Neural crest cell (in vitro differentiated cells): Measurements from ENCODE around the gene DIP2A. TPM values are rescaled to one million over a fixed set of nuclear protein-coding genes. Genes with fewer than 3 reads are reported as not detected.

Experiments used
- DNase-seq: peaks from one replicate; pipeline ENCODE4 v3.0.0; 2021; ENCODE audit warnings: low read depth, mixed read lengths, low spot score
- H3K27ac Mint-ChIP-seq: one replicate; pipeline ENCODE4 v1.8.0; 2021; ENCODE audit warnings: mild to moderate bottlenecking, mixed read lengths; ENCODE audit not compliant: unreplicated experiment
- H3K27me3 Mint-ChIP-seq: 2 replicates; pipeline ENCODE4 v1.8.0; 2021; ENCODE audit warnings: low read depth, mild to moderate bottlenecking, mixed read lengths
- H3K36me3 Mint-ChIP-seq: 2 replicates; pipeline ENCODE4 v1.8.0; 2021; ENCODE audit warnings: low read depth, mild to moderate bottlenecking, mixed read lengths
- H3K4me1 Mint-ChIP-seq: 2 replicates; pipeline ENCODE4 v1.8.0; 2021; ENCODE audit warnings: mixed read lengths
- H3K4me3 Mint-ChIP-seq: one replicate; pipeline ENCODE4 v1.8.0; 2021; ENCODE audit warnings: mild to moderate bottlenecking, mixed read lengths
- H3K9me3 Mint-ChIP-seq: 2 replicates; pipeline ENCODE4 v1.8.0; 2021; ENCODE audit warnings: mixed read lengths
- total RNA-seq: library from RNA; stranded (reverse); gene quantifications from 2 replicates; pipeline ENCODE4 v1.2.1, GENCODE V29; 2021
- TF ChIP-seq, protein P1 (sequence below): fragments of 200-600 bp; sonication (generic); conservative IDR thresholded peaks from 2 replicates; pipeline ENCODE4 v1.5.0; 2021; ENCODE audit warnings: antibody characterized with exemption, mild to moderate bottlenecking

The DIP2A gene
- total RNA-seq, 1 donor from 2014 or later = 57.8 TPM

DNA sequence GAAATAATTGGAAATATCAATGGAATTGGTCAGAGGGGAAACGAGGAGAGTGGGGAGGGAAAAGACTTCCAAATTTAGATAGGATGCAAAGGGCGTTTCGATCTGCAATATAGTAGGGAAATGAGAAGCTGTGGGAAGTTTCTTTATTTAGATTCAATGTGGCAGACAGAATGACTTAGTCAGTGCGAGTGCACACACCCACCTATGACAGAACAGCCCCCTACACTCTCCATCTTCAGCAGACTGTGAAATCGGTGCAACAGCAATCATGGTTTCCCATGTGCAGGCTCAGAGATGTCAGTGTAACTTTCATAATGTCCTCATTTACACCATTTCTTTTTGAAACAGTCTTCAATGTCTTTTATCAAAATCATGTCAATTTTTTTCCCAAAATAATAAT is 46.0 kb downstream of the DIP2A start:
- Mint-ChIP-seq H3K4me1 (no peaks in the 10 kb centered on the region), H3K27me3 (no peaks in the 10 kb centered on the region)
- TF ChIP-seq, protein P1, sequence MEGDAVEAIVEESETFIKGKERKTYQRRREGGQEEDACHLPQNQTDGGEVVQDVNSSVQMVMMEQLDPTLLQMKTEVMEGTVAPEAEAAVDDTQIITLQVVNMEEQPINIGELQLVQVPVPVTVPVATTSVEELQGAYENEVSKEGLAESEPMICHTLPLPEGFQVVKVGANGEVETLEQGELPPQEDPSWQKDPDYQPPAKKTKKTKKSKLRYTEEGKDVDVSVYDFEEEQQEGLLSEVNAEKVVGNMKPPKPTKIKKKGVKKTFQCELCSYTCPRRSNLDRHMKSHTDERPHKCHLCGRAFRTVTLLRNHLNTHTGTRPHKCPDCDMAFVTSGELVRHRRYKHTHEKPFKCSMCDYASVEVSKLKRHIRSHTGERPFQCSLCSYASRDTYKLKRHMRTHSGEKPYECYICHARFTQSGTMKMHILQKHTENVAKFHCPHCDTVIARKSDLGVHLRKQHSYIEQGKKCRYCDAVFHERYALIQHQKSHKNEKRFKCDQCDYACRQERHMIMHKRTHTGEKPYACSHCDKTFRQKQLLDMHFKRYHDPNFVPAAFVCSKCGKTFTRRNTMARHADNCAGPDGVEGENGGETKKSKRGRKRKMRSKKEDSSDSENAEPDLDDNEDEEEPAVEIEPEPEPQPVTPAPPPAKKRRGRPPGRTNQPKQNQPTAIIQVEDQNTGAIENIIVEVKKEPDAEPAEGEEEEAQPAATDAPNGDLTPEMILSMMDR = no peak

DNA sequence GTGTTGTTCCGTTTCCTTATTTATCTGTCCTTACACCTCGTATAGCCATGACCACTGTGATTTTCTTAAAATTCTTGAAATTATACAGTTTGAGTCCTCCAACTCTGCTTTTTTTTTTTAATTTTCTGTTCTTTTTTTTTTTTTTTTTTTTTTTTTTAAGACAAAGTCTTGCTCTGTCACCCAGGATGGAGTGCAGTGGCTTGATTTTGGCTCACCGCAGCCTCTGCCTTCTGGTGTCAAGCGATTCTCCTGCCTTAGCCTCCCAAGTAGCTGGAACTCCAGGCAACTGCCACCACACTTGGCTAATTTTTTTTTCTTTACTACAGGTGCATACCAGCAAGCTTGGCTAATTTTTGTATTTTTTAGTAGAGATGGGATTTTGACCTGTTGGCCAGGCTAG is 48.9 kb downstream of the DIP2A start:
- peaks cover 30% of the 10 kb centered on the region for H3K36me3 Mint-ChIP-seq

More for the DNA sequence above, 46.0 kb downstream of the DIP2A start:
- Mint-ChIP-seq H3K9me3 (no peaks in the 10 kb centered on the region), H3K27ac (no peak overlapping the region), H3K36me3 (peaks cover 11% of the 10 kb centered on the region), H3K4me3 (no peak overlapping the region)
- no peak for DNase-seq

GRCh38 chr21:46509741-46510502 is 51.2 kb downstream of the DIP2A start:
- H3K4me3 Mint-ChIP-seq = no peak overlapping the region

More for the DNA sequence above, 48.9 kb downstream of the DIP2A start:
- Mint-ChIP-seq H3K4me3 (no peak overlapping the region), H3K9me3 (no peaks in the 10 kb centered on the region), H3K4me1 (no peaks in the 10 kb centered on the region), H3K27me3 (no peaks in the 10 kb centered on the region), H3K27ac (no peak overlapping the region)
- no peak for DNase-seq
- TF ChIP-seq, protein P1 = no peak

GRCh38 chr21:46515109-46515508 is 56.4 kb downstream of the DIP2A start:
- H3K4me1 Mint-ChIP-seq = no peaks in the 10 kb centered on the region
- peaks cover 3% of the 10 kb centered on the region for H3K9me3 Mint-ChIP-seq

More at GRCh38 chr21:46509741-46510502, 51.2 kb downstream of the DIP2A start:
- DNase-seq = no peak
- no peaks in the 10 kb centered on the region for H3K4me1 Mint-ChIP-seq
- no peaks in the 10 kb centered on the region for H3K9me3 Mint-ChIP-seq
- H3K27ac Mint-ChIP-seq = peak overlapping the region; percentile 19
- TF ChIP-seq, protein P1 = no peak
- H3K36me3 Mint-ChIP-seq = peaks cover 42% of the 10 kb centered on the region
- no peaks in the 10 kb centered on the region for H3K27me3 Mint-ChIP-seq

DNA sequence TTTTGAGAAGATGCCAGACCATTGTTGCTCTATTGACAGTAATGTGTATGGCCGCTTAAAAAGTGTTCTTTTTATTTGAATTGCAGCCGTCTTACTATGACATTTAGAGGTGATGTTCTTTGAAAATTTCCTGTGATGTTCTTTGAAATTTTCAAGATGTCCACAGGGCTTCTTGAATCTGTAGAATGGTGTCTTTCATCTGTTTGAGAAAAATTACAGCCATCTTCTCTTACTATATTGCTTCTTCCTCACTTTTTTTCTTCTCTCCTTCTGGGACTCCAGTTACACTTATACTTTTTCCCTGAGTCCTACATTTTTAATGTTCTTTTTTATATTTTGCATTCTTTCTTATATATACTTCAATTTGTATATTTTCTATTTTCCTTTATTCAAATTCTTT is 57.4 kb downstream of the DIP2A start:
- peaks cover 51% of the 10 kb centered on the region for H3K36me3 Mint-ChIP-seq
- DNase-seq = no peak
- H3K4me1 Mint-ChIP-seq = no peaks in the 10 kb centered on the region
- H3K4me3 Mint-ChIP-seq = no peak overlapping the region
- no peak overlapping the region for H3K27ac Mint-ChIP-seq
- H3K9me3 Mint-ChIP-seq = peaks cover 3% of the 10 kb centered on the region
- TF ChIP-seq, protein P1 = no peak
- H3K27me3 Mint-ChIP-seq = no peaks in the 10 kb centered on the region

More at GRCh38 chr21:46515109-46515508, 56.4 kb downstream of the DIP2A start:
- TF ChIP-seq, protein P1 = no peak
- H3K4me3 Mint-ChIP-seq = no peak overlapping the region
- H3K36me3 Mint-ChIP-seq = peaks cover 51% of the 10 kb centered on the region
- no peak overlapping the region for H3K27ac Mint-ChIP-seq
- no peak for DNase-seq
- no peaks in the 10 kb centered on the region for H3K27me3 Mint-ChIP-seq
